ENCODE measurements around the gene NUCKS1. TPM values are rescaled to one million over a fixed set of nuclear protein-coding genes. Genes with fewer than 3 reads are reported as not detected.

NUCKS1 gene
- total RNA-seq, 2 experiments from 2014 or later: 236 to 237 TPM

- no peaks in the 10 kb centered on the region for H3K4me1 Mint-ChIP-seq (ENCODE audit: low read depth)
- ChIA-PET CTCF (interaction anchor here (1.4 to 1.5 kb wide), 2 partner anchors 11 to 13 kb away, joined by 4 to 6 read pairs; no protein-coding TSS in a partner anchor), POLR2A (no interaction called here)
- no peak for DNase-seq
- H3K4me3 Mint-ChIP-seq: no peak overlapping the region
- ATAC-seq: no peak
- no peaks in the 10 kb centered on the region for H3K9me3 Mint-ChIP-seq (ENCODE audit: insufficient read depth)
- peaks cover 2% of the 10 kb centered on the region for H3K36me3 Mint-ChIP-seq (ENCODE audit: low read depth)
- no peak overlapping the region for H3K27ac Mint-ChIP-seq
- H3K27me3 Mint-ChIP-seq (ENCODE audit: low read depth): no peaks in the 10 kb centered on the region
Observed at GRCh38 chr1:205698921-205699320, 51.1 kb downstream of the NUCKS1 start.

GRCh38 chr1:205693421-205693991 lies 56.5 kb downstream of the NUCKS1 start:
- Mint-ChIP-seq H3K36me3 (ENCODE audit: low read depth) (no peaks in the 10 kb centered on the region), H3K9me3 (ENCODE audit: insufficient read depth) (no peaks in the 10 kb centered on the region), H3K4me3 (no peak overlapping the region), H3K4me1 (ENCODE audit: low read depth) (peaks cover 6% of the 10 kb centered on the region), H3K27me3 (ENCODE audit: low read depth) (peaks cover 15% of the 10 kb centered on the region), H3K27ac (peak overlapping the region; percentile 60)
- CTCF ChIA-PET: interaction anchor here (0.8 to 1.6 kb wide), 4 partner anchors 17 to 61 kb away, joined by 3 to 8 read pairs (median 4); no protein-coding TSS in a partner anchor
- POLR2A ChIA-PET: interaction anchor here (0.6 kb wide), 1 partner anchor 99 kb away, joined by 3 read pairs; no protein-coding TSS in a partner anchor
- DNase-seq (no peak), ATAC-seq (peak; percentile 49)

GRCh38 chr1:205692423-205692822 lies 57.6 kb downstream of the NUCKS1 start:
- DNase-seq (no peak), ATAC-seq (no peak)
- ChIA-PET CTCF (interaction anchor here (1.0 to 1.1 kb wide), 2 partner anchors 17 to 34 kb away, joined by 4 read pairs; no protein-coding TSS in a partner anchor), POLR2A (no interaction called here)
- no peaks in the 10 kb centered on the region for H3K9me3 Mint-ChIP-seq (ENCODE audit: insufficient read depth)
- H3K4me1 Mint-ChIP-seq (ENCODE audit: low read depth): peaks cover 6% of the 10 kb centered on the region
- peaks cover 15% of the 10 kb centered on the region for H3K27me3 Mint-ChIP-seq (ENCODE audit: low read depth)
- no peaks in the 10 kb centered on the region for H3K36me3 Mint-ChIP-seq (ENCODE audit: low read depth)
- no peak overlapping the region for H3K27ac Mint-ChIP-seq
- no peak overlapping the region for H3K4me3 Mint-ChIP-seq

GRCh38 chr1:205690122-205690756 lies 59.7 kb downstream of the NUCKS1 start:
- ATAC-seq (no peak), DNase-seq (no peak)
- no peaks in the 10 kb centered on the region for H3K36me3 Mint-ChIP-seq (ENCODE audit: low read depth)
- ChIA-PET POLR2A (no interaction called here), CTCF (interaction anchor here (1.4 kb wide), 1 partner anchor 32 kb away, joined by 5 read pairs; no protein-coding TSS in a partner anchor)
- peaks cover 6% of the 10 kb centered on the region for H3K4me1 Mint-ChIP-seq (ENCODE audit: low read depth)
- H3K27me3 Mint-ChIP-seq (ENCODE audit: low read depth): peaks cover 15% of the 10 kb centered on the region
- H3K4me3 Mint-ChIP-seq: no peak overlapping the region
- H3K9me3 Mint-ChIP-seq (ENCODE audit: insufficient read depth): no peaks in the 10 kb centered on the region
- no peak overlapping the region for H3K27ac Mint-ChIP-seq

- no peak for ATAC-seq
- H3K4me1 Mint-ChIP-seq (ENCODE audit: low read depth): peaks cover 6% of the 10 kb centered on the region
- H3K27me3 Mint-ChIP-seq (ENCODE audit: low read depth): peaks cover 18% of the 10 kb centered on the region
- CTCF ChIA-PET: interaction anchor here (1.4 kb wide), 1 partner anchor 31 kb away, joined by 5 read pairs; no protein-coding TSS in a partner anchor
- POLR2A ChIA-PET: no interaction called here
- H3K9me3 Mint-ChIP-seq (ENCODE audit: insufficient read depth): no peaks in the 10 kb centered on the region
- no peak overlapping the region for H3K4me3 Mint-ChIP-seq
- no peak for DNase-seq
- no peak overlapping the region for H3K27ac Mint-ChIP-seq
- H3K36me3 Mint-ChIP-seq (ENCODE audit: low read depth): no peaks in the 10 kb centered on the region
Observed at GRCh38 chr1:205689479-205689878, 60.5 kb downstream of the NUCKS1 start.

GRCh38 chr1:205688171-205689080 lies 61.6 kb downstream of the NUCKS1 start:
- peaks cover 18% of the 10 kb centered on the region for H3K27me3 Mint-ChIP-seq (ENCODE audit: low read depth)
- no peaks in the 10 kb centered on the region for H3K9me3 Mint-ChIP-seq (ENCODE audit: insufficient read depth)
- ChIA-PET POLR2A (no interaction called here), CTCF (interaction anchor here (0.8 to 2.6 kb wide), 5 partner anchors 12 to 289 kb away, joined by 3 to 13 read pairs (median 4); no protein-coding TSS in a partner anchor)
- H3K4me3 Mint-ChIP-seq: no peak overlapping the region
- no peak for ATAC-seq
- no peaks in the 10 kb centered on the region for H3K36me3 Mint-ChIP-seq (ENCODE audit: low read depth)
- peaks cover 5% of the 10 kb centered on the region for H3K4me1 Mint-ChIP-seq (ENCODE audit: low read depth)
- DNase-seq: no peak
- H3K27ac Mint-ChIP-seq: no peak overlapping the region

GRCh38 chr1:205687242-205687641 lies 62.7 kb downstream of the NUCKS1 start:
- Mint-ChIP-seq H3K27me3 (ENCODE audit: low read depth) (peaks cover 18% of the 10 kb centered on the region), H3K27ac (no peak overlapping the region), H3K36me3 (ENCODE audit: low read depth) (no peaks in the 10 kb centered on the region), H3K4me1 (ENCODE audit: low read depth) (no peaks in the 10 kb centered on the region), H3K9me3 (ENCODE audit: insufficient read depth) (no peaks in the 10 kb centered on the region), H3K4me3 (no peak overlapping the region)
- DNase-seq (no peak), ATAC-seq (no peak)
- POLR2A ChIA-PET: no interaction called here
- CTCF ChIA-PET: interaction anchor here (0.8 to 2.6 kb wide), 3 partner anchors 24 to 96 kb away, joined by 3 to 13 read pairs (median 10); no protein-coding TSS in a partner anchor

GRCh38 chr1:205681364-205681763 lies 68.6 kb downstream of the NUCKS1 start:
- ATAC-seq: no peak
- DNase-seq: no peak
- peaks cover 9% of the 10 kb centered on the region for H3K4me1 Mint-ChIP-seq (ENCODE audit: low read depth)
- no peak overlapping the region for H3K27ac Mint-ChIP-seq
- H3K4me3 Mint-ChIP-seq: no peak overlapping the region
- ChIA-PET POLR2A (no interaction called here), CTCF (interaction anchor here (0.5 to 7.3 kb wide), 2 partner anchors 23 to 91 kb away, joined by 3 to 52 read pairs; no protein-coding TSS in a partner anchor)
- peaks cover 21% of the 10 kb centered on the region for H3K27me3 Mint-ChIP-seq (ENCODE audit: low read depth)
- no peaks in the 10 kb centered on the region for H3K36me3 Mint-ChIP-seq (ENCODE audit: low read depth)
- no peaks in the 10 kb centered on the region for H3K9me3 Mint-ChIP-seq (ENCODE audit: insufficient read depth)

- peak; percentile 87 for ATAC-seq
- H3K4me3 Mint-ChIP-seq: peak within 1 kb of the TSS; percentile 75
- no peaks in the 10 kb centered on the region for H3K9me3 Mint-ChIP-seq (ENCODE audit: insufficient read depth)
- POLR2A ChIA-PET: interaction anchor here (0.6 kb wide), 1 partner anchor 23 kb away, joined by 4 read pairs; no protein-coding TSS in a partner anchor
- CTCF ChIA-PET: interaction anchor here (1.0 to 7.3 kb wide), 6 partner anchors 8 to 239 kb away, joined by 3 to 52 read pairs (median 3); no protein-coding TSS in a partner anchor
- DNase-seq: peak; percentile 29
- H3K27ac Mint-ChIP-seq: no peak within 1 kb of the TSS
- peaks cover 23% of the 10 kb centered on the region for H3K27me3 Mint-ChIP-seq (ENCODE audit: low read depth)
- H3K36me3 Mint-ChIP-seq (ENCODE audit: low read depth): no peaks in the 10 kb centered on the region
- peaks cover 9% of the 10 kb centered on the region for H3K4me1 Mint-ChIP-seq (ENCODE audit: low read depth)
Observed at GRCh38 chr1:205680073-205680851, 69.7 kb downstream of the NUCKS1 start, which contains the start of gene SLC45A3. TSS of gene SLC45A3 (minus strand) at chr1:205680509. CDS start at chr1:205664656, 15,853 bp downstream.

GRCh38 chr1:205678286-205679111 lies 71.5 kb downstream of the NUCKS1 start:
- DNase-seq (no peak), ATAC-seq (no peak)
- CTCF ChIA-PET: interaction anchor here (0.7 to 7.3 kb wide), 4 partner anchors 20 to 113 kb away, joined by 3 to 52 read pairs (median 6); no protein-coding TSS in a partner anchor
- Mint-ChIP-seq H3K9me3 (ENCODE audit: insufficient read depth) (no peaks in the 10 kb centered on the region), H3K4me1 (ENCODE audit: low read depth) (peaks cover 9% of the 10 kb centered on the region), H3K27ac (no peak overlapping the region), H3K36me3 (ENCODE audit: low read depth) (no peaks in the 10 kb centered on the region), H3K4me3 (no peak overlapping the region), H3K27me3 (ENCODE audit: low read depth) (peaks cover 24% of the 10 kb centered on the region)
- POLR2A ChIA-PET: no interaction called here
